K562 (cell line): ENCODE measurements around the gene SLAIN2.

Experiments used
- DNMT1 ChIP-seq: fragments of 450-650 bp; IDR thresholded peaks from 2 replicates; pipeline ENCODE4 v1.6.1; 2016; ENCODE audit warnings: antibody characterized with exemption, mild to moderate bottlenecking
- POLR2A ChIP-seq: fragments of 450-650 bp; conservative IDR thresholded peaks from 2 replicates; pipeline ENCODE4 v1.6.1; 2016
- RCOR1 ChIP-seq, 2 experiments: IDR thresholded peaks; 2 replicates each; pipeline ENCODE4 v1.6.1; 2012; ENCODE audit warnings: low read depth in 2 of 2, low read length in 2 of 2, borderline replicate concordance in 1 of 2, improper control_type of control experiment in 1 of 2

GRCh38 chr4:48472794-48473193 is 131.5 kb downstream of the SLAIN2 start:
- TF ChIP-seq RCOR1 (IDR thresholded peaks at IDR 0.05; ENCODE audit: borderline replicate concordance in 1 of 2, low read depth in 2 of 2, low read length in 2 of 2): no peak
- no peak for TF ChIP-seq POLR2A
- TF ChIP-seq DNMT1: no peak
